SK-N-SH (cell line): ENCODE measurements around the gene GORASP1. TPM values are rescaled to one million over a fixed set of nuclear protein-coding genes. Genes with fewer than 3 reads are reported as not detected.

ENCODE experiments used
- CTCF ChIA-PET: fragments of 300-600, 350-600 bp; formaldehyde crosslinking; extraction: SDS; loops from one replicate; lab custom pipeline; 2021; lab: Yijun Ruan, JAX
- POLR2A ChIA-PET: fragments of 350-600 bp; sonication (Branson Sonifier 250); formaldehyde crosslinking; extraction: SDS; loops from one replicate; lab custom pipeline; 2020; ENCODE audit warnings: antibody characterized with exemption, inconsistent platforms; lab: Yijun Ruan, JAX
- DNase-seq: peaks from one replicate; pipeline ENCODE4 v3.0.0; 2012
- H2AFZ ChIP-seq: fragments of 200-600 bp; sonication (generic); 2 replicates; pipeline ENCODE4 v1.8.1; 2016; ENCODE audit warnings: antibody characterized with exemption, mild to moderate bottlenecking, low read depth
- H3F3A ChIP-seq: fragments of 200-600 bp; sonication (generic); replicated peaks from 2 replicates; pipeline ENCODE3; 2016; ENCODE audit warnings: antibody characterized with exemption, mild to moderate bottlenecking; ENCODE audit not compliant: insufficient read depth
- H3K27ac ChIP-seq, 2 experiments: fragments of 200-500 bp in 1 of 2; fragments of 200-600 bp in 1 of 2; sonication (Bioruptor generic) in 1 of 2; sonication (generic), shearing (Covaris generic) in 1 of 2; 2 replicates each; pipeline versions ENCODE4 v1.5.1 to v1.6.1; 2014 to 2016; ENCODE audit warnings: low read depth in 2 of 2, inconsistent platforms in 1 of 2, low read length in 1 of 2, mild to moderate bottlenecking in 1 of 2, mixed read lengths in 1 of 2
- H3K27me3 ChIP-seq: fragments of 200-600 bp; sonication (generic), shearing (Covaris generic); 2 replicates; pipeline ENCODE4 v1.6.1; 2016; ENCODE audit warnings: mixed run types; ENCODE audit not compliant: insufficient read depth
- H3K36me3 ChIP-seq, 2 experiments: fragments of 200-500 bp in 1 of 2; fragments of 200-600 bp in 1 of 2; sonication (Bioruptor generic) in 1 of 2; sonication (generic) in 1 of 2; replicated peaks in 1 of 2; 2 replicates each; pipeline versions ENCODE3 to v1.5.1; 2014 to 2016; ENCODE audit warnings: low read length in 1 of 2, mild to moderate bottlenecking in 1 of 2; ENCODE audit not compliant: insufficient read depth in 2 of 2, control insufficient read depth in 1 of 2
- H3K4me1 ChIP-seq, 2 experiments: fragments of 200-500 bp in 1 of 2; fragments of 200-600 bp in 1 of 2; sonication (Bioruptor generic) in 1 of 2; sonication (generic), shearing (Covaris generic) in 1 of 2; 2 replicates each; pipeline versions ENCODE4 v1.5.1 to v1.6.1; 2014 to 2016; ENCODE audit warnings: low read depth in 1 of 2, low read length in 1 of 2, mixed run types in 1 of 2; ENCODE audit not compliant: insufficient read depth in 2 of 2, control insufficient read depth in 1 of 2
- H3K4me2 ChIP-seq: fragments of 200-600 bp; sonication (generic), shearing (Covaris generic); 2 replicates; pipeline ENCODE4 v1.6.1; 2017; ENCODE audit warnings: mixed run types
- H3K4me3 ChIP-seq, 2 experiments: fragments of 200-500 bp in 1 of 2; fragments of 200-600 bp in 1 of 2; sonication (Bioruptor generic) in 1 of 2; sonication (generic), shearing (Covaris generic) in 1 of 2; 2 replicates each; pipeline versions ENCODE4 v1.5.1 to v1.8.1; 2014 to 2016; ENCODE audit warnings: low read depth in 2 of 2, inconsistent platforms in 1 of 2, low read length in 1 of 2, mild to moderate bottlenecking in 1 of 2, mixed read lengths in 1 of 2, moderate library complexity in 1 of 2
- H3K79me2 ChIP-seq: fragments of 200-600 bp; sonication (generic); 2 replicates; pipeline ENCODE4 v1.8.1; 2017; ENCODE audit warnings: mild to moderate bottlenecking; ENCODE audit not compliant: insufficient read depth
- H3K9ac ChIP-seq: fragments of 200-600 bp; sonication (generic); 2 replicates; pipeline ENCODE4 v1.6.1; 2017; ENCODE audit warnings: mixed run types
- H3K9me2 ChIP-seq: fragments of 200-600 bp; sonication (generic); 2 replicates; pipeline ENCODE4 v1.6.1; 2017; ENCODE audit warnings: mixed run types
- H3K9me3 ChIP-seq: fragments of 200-600 bp; sonication (generic); 2 replicates; pipeline ENCODE4 v1.6.1; 2017; ENCODE audit warnings: mixed run types, mild to moderate bottlenecking, moderate library complexity
- H4K20me1 ChIP-seq: fragments of 200-600 bp; sonication (generic); 2 replicates; pipeline ENCODE4 v1.6.1; 2017; ENCODE audit warnings: mild to moderate bottlenecking, mixed run types; ENCODE audit not compliant: insufficient read depth
- ELF1 ChIP-seq: IDR thresholded peaks from 2 replicates; pipeline ENCODE4 v1.4.0; 2012
- EP300 ChIP-seq, 2 experiments: IDR thresholded peaks; 2 replicates each; pipeline versions ENCODE4 v1.4.0 to v1.6.1; 2012; ENCODE audit warnings: borderline replicate concordance in 1 of 2, low read depth in 1 of 2, low read length in 1 of 2
- FOXJ3 ChIP-seq: sonication (generic); formaldehyde crosslinking; IDR thresholded peaks from 2 replicates; pipeline ENCODE4 v1.5.1; 2020; ENCODE audit warnings: mild to moderate bottlenecking, missing genetic modification reagents
- FOXM1 ChIP-seq: IDR thresholded peaks from 2 replicates; pipeline ENCODE4 v1.4.0; 2012; ENCODE audit warnings: low read depth, mild to moderate bottlenecking
- GATA2 ChIP-seq: sonication (generic); formaldehyde crosslinking; IDR thresholded peaks from 2 replicates; pipeline ENCODE4 v1.5.0; 2020; ENCODE audit warnings: mild to moderate bottlenecking, missing genetic modification reagents
- MXI1 ChIP-seq: IDR thresholded peaks from 2 replicates; pipeline ENCODE4 v1.6.1; 2012; ENCODE audit warnings: mild to moderate bottlenecking, low read depth, low read length, improper control_type of control experiment
- NFIC ChIP-seq: IDR thresholded peaks from 2 replicates; pipeline ENCODE4 v1.4.0; 2012; ENCODE audit warnings: borderline replicate concordance
- PBX3 ChIP-seq: IDR thresholded peaks from 2 replicates; pipeline ENCODE4; 2012
- POLR2AphosphoS5 ChIP-seq: IDR thresholded peaks from 2 replicates; pipeline ENCODE4 v1.6.1; 2012; ENCODE audit warnings: low read depth, low read length
- RAD21 ChIP-seq: IDR thresholded peaks from 2 replicates; pipeline ENCODE4 v1.6.1; 2012; ENCODE audit warnings: mild to moderate bottlenecking, low read length
- REST ChIP-seq: IDR thresholded peaks from 2 replicates; pipeline ENCODE4 v1.6.1; 2012; ENCODE audit warnings: mild to moderate bottlenecking, low read depth, low read length, moderate library complexity
- TAF1 ChIP-seq: IDR thresholded peaks from 2 replicates; pipeline ENCODE4 v1.6.1; 2012; ENCODE audit warnings: low read depth, mild to moderate bottlenecking, low read length, moderate library complexity, borderline replicate concordance
- TCF12 ChIP-seq: IDR thresholded peaks from 2 replicates; pipeline ENCODE4 v1.4.0; 2012
- polyA plus RNA-seq, 3 experiments: library from polyadenylated mRNA; depleted of rRNA; stranded (reverse); fragments of >200 nt; gene quantifications; 2 replicates each; pipeline ENCODE4 v1.2.3, GENCODE V29; 2012
- TF ChIP-seq, protein P1 (sequence below): IDR thresholded peaks from 2 replicates; pipeline ENCODE4 v1.4.0; 2012; ENCODE audit warnings: low read depth, borderline replicate concordance
- TF ChIP-seq, protein P2 (sequence below): IDR thresholded peaks from 2 replicates; pipeline ENCODE4 v1.4.0; 2012; ENCODE audit warnings: low read depth, borderline replicate concordance
- TF ChIP-seq, protein P3 (sequence below): fragments of 150-350 bp; IDR thresholded peaks from 2 replicates; pipeline ENCODE4 v1.6.1; 2017; ENCODE audit warnings: antibody characterized with exemption, low read length, low read depth, borderline replicate concordance
- TF ChIP-seq, protein P4 (sequence below): fragments of 150-350 bp; IDR thresholded peaks from 2 replicates; pipeline ENCODE4 v1.6.1; 2016; ENCODE audit warnings: mild to moderate bottlenecking, low read depth, low read length

Gene GORASP1
- polyA plus RNA-seq, 1 of the 3 experiments (the other 2 are of a cell fraction), result 44.3 TPM

DNA sequence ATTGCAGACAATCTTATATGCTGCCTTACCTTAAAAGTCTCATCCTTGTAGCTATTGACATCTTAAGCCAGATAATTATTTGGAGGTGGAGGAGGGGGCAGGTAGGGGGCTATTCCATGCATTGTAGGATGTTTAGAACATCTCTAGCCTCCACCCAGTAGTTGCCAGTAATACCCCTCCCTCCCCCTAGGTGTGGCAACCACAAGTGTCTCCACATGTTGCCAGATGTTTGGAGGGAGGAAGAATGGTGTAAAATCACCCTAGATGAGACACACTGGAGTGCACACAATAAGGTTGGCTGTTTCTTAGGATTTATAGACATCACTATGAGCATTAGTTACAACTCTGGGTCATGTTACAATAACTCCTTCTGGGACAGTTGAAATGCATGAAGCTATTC, 27.4 kb downstream of the GORASP1 start:
- TF ChIP-seq EP300 (IDR thresholded peaks at IDR 0.05; ENCODE audit: borderline replicate concordance in 1 of 2, low read depth in 1 of 2, low read length in 1 of 2), result no peak
- TF ChIP-seq FOXJ3 (CRISPR knock-in tag), result no peak
- TF ChIP-seq RAD21, result no peak
- TF ChIP-seq PBX3, result no peak
- TF ChIP-seq TCF12, result no peak
- TF ChIP-seq FOXM1, result no peak
- TF ChIP-seq POLR2AphosphoS5, result no peak
- no peak for TF ChIP-seq MXI1
- TF ChIP-seq, protein P1, sequence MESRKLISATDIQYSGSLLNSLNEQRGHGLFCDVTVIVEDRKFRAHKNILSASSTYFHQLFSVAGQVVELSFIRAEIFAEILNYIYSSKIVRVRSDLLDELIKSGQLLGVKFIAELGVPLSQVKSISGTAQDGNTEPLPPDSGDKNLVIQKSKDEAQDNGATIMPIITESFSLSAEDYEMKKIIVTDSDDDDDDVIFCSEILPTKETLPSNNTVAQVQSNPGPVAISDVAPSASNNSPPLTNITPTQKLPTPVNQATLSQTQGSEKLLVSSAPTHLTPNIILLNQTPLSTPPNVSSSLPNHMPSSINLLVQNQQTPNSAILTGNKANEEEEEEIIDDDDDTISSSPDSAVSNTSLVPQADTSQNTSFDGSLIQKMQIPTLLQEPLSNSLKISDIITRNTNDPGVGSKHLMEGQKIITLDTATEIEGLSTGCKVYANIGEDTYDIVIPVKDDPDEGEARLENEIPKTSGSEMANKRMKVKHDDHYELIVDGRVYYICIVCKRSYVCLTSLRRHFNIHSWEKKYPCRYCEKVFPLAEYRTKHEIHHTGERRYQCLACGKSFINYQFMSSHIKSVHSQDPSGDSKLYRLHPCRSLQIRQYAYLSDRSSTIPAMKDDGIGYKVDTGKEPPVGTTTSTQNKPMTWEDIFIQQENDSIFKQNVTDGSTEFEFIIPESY, result no peak
- TF ChIP-seq, protein P2, sequence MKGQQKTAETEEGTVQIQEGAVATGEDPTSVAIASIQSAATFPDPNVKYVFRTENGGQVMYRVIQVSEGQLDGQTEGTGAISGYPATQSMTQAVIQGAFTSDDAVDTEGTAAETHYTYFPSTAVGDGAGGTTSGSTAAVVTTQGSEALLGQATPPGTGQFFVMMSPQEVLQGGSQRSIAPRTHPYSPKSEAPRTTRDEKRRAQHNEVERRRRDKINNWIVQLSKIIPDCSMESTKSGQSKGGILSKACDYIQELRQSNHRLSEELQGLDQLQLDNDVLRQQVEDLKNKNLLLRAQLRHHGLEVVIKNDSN, result no peak
- TF ChIP-seq TAF1, result no peak
- TF ChIP-seq GATA2, result no peak
- no peak for TF ChIP-seq NFIC
- TF ChIP-seq, all 33 proteins: peak for 0
- CTCF ChIA-PET, result interaction anchor here (0.6 to 1.6 kb wide), 4 partner anchors 12 to 212 kb away, joined by 3 to 11 read pairs (median 4); no protein-coding TSS in a partner anchor
- no peak overlapping the region for H3K4me3 ChIP-seq
- DNase-seq, result no peak
- H4K20me1 ChIP-seq, result no peaks in the 10 kb centered on the region
- H2AFZ ChIP-seq, result no peak overlapping the region
- no peaks in the 10 kb centered on the region for H3K9me3 ChIP-seq
- H3K4me2 ChIP-seq, result no peak overlapping the region
- no peak overlapping the region for H3K9ac ChIP-seq
- H3K79me2 ChIP-seq, result no peaks in the 10 kb centered on the region
- H3K27me3 ChIP-seq, result no peaks in the 10 kb centered on the region
- H3K27ac ChIP-seq, result no peak overlapping the region
- no peaks in the 10 kb centered on the region for H3F3A ChIP-seq
- H3K4me1 ChIP-seq, result no peaks in the 10 kb centered on the region
- POLR2A ChIA-PET, result no interaction called here
- H3K36me3 ChIP-seq, result peaks cover 42 to 59% of the 10 kb centered on the region in 2 experiments
- no peaks in the 10 kb centered on the region for H3K9me2 ChIP-seq

DNA sequence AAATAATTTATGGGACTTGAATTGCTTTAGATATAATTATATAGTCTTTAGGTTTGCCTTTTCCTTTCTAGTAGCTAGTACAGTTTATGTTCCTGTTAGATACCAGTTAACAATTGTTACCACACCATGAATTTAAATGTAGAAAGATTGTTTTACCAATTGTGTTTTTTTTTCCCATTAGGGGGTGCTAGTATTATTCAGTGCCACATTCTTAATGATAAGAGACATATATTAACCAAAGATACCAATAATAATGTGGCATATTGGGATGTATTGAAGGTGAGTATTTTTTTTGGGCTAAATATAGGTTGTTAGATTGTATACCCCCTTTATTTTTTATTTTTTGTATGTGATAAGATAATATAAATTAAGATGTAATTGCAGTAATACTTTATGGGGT, 27.9 kb downstream of the GORASP1 start:
- no peak for DNase-seq
- H3K27ac ChIP-seq, result no peak overlapping the region
- no peaks in the 10 kb centered on the region for H3K4me1 ChIP-seq
- no peaks in the 10 kb centered on the region for H3F3A ChIP-seq
- H3K4me2 ChIP-seq, result no peak overlapping the region
- H3K9me2 ChIP-seq, result no peaks in the 10 kb centered on the region
- POLR2A ChIA-PET, result no interaction called here
- no peak overlapping the region for H2AFZ ChIP-seq
- no peak overlapping the region for H3K9ac ChIP-seq
- peaks cover 41 to 63% of the 10 kb centered on the region in 2 experiments for H3K36me3 ChIP-seq
- no peaks in the 10 kb centered on the region for H4K20me1 ChIP-seq
- no peaks in the 10 kb centered on the region for H3K9me3 ChIP-seq
- H3K79me2 ChIP-seq, result no peaks in the 10 kb centered on the region
- H3K4me3 ChIP-seq, result no peak overlapping the region
- no peaks in the 10 kb centered on the region for H3K27me3 ChIP-seq
- CTCF ChIA-PET, result interaction anchor here (0.6 to 2.7 kb wide), 5 partner anchors 11 to 213 kb away, joined by 3 to 11 read pairs (median 4); no protein-coding TSS in a partner anchor
- TF ChIP-seq, protein P3, sequence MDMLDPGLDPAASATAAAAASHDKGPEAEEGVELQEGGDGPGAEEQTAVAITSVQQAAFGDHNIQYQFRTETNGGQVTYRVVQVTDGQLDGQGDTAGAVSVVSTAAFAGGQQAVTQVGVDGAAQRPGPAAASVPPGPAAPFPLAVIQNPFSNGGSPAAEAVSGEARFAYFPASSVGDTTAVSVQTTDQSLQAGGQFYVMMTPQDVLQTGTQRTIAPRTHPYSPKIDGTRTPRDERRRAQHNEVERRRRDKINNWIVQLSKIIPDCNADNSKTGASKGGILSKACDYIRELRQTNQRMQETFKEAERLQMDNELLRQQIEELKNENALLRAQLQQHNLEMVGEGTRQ, result no peak
- TF ChIP-seq EP300 (IDR thresholded peaks at IDR 0.05; ENCODE audit: borderline replicate concordance in 1 of 2, low read depth in 1 of 2, low read length in 1 of 2), result no peak
- no peak for TF ChIP-seq MXI1
- TF ChIP-seq REST, result no peak
- no peak for TF ChIP-seq ELF1
- TF ChIP-seq GATA2, result no peak
- no peak for TF ChIP-seq POLR2AphosphoS5
- TF ChIP-seq, protein P4, sequence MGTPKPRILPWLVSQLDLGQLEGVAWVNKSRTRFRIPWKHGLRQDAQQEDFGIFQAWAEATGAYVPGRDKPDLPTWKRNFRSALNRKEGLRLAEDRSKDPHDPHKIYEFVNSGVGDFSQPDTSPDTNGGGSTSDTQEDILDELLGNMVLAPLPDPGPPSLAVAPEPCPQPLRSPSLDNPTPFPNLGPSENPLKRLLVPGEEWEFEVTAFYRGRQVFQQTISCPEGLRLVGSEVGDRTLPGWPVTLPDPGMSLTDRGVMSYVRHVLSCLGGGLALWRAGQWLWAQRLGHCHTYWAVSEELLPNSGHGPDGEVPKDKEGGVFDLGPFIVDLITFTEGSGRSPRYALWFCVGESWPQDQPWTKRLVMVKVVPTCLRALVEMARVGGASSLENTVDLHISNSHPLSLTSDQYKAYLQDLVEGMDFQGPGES, result no peak
